Ascending aorta (tissue), 2 donors: ENCODE results near the gene TSTD1. TPM values are rescaled to one million over a fixed set of nuclear protein-coding genes. Genes with fewer than 3 reads are reported as not detected.
A peak's percentile ranks its signal among the peaks of the same experiment; 100 is the strongest.

Experiments used
- DNase-seq, 2 donors: peaks; one replicate each; pipeline ENCODE4 v3.0.0-alpha.2; 2019; ENCODE audit warnings: low spot score in 2 of 2
- H3K27ac ChIP-seq, 2 donors: fragments of 200-600 bp; sonication (generic); one replicate each; pipeline ENCODE4 v1.5.1; 2016 to 2017; ENCODE audit warnings: mild to moderate bottlenecking in 1 of 2
- H3K27me3 ChIP-seq: fragments of 200-600 bp; sonication (generic); one replicate; pipeline ENCODE4 v1.5.1; 2017
- H3K36me3 ChIP-seq, 2 donors: fragments of 200-600 bp; sonication (generic); one replicate each; pipeline ENCODE4 v1.5.1; 2016
- H3K4me1 ChIP-seq, 2 donors: fragments of 200-600 bp; sonication (generic); one replicate each; pipeline ENCODE4 v1.5.1; 2016 to 2017; ENCODE audit warnings: mild to moderate bottlenecking in 1 of 2
- H3K4me3 ChIP-seq, 2 donors: fragments of 200-600 bp; sonication (generic); one replicate each; pipeline ENCODE4 v1.5.1; 2016 to 2017; ENCODE audit warnings: mild to moderate bottlenecking in 1 of 2
- H3K9me3 ChIP-seq, 2 donors: fragments of 200-600 bp; sonication (generic); one replicate each; pipeline ENCODE4 v1.5.1; 2016
- CTCF ChIP-seq, 3 experiments: fragments of 200-600 bp in 2 of 3; fragments of 450-650 bp in 1 of 3; sonication (generic) in 2 of 3; IDR thresholded peaks; one replicate each; pipeline ENCODE4 v1.5.1; 2016 to 2019; ENCODE audit warnings: antibody characterized with exemption in 3 of 3, mild to moderate bottlenecking in 1 of 3, moderate library complexity in 1 of 3
- intact Hi-C: fragments of 100-400 bp; cut with DNase I; formaldehyde crosslinking; loops from one replicate; pipeline ENCODE4 v1.15.1; 2023
- total RNA-seq: library from RNA; depleted of rRNA; stranded (reverse); fragments of >200 nt; gene quantifications from one replicate; pipeline ENCODE4 v1.1.0, GENCODE V29; 2016

Gene TSTD1
- total RNA-seq, 1 donor from 2014 or later = not detected

GRCh38 chr1:161001525-161001924 is 37.2 kb downstream of the TSTD1 start:
- Histone ChIP-seq H3K4me3 (no peak overlapping the region), H3K27me3 (no peaks in the 10 kb centered on the region), H3K4me1 (no peaks in the 10 kb centered on the region), H3K9me3 (no peaks in the 10 kb centered on the region), H3K27ac (no peak overlapping the region), H3K36me3 (no peaks in the 10 kb centered on the region)
- intact Hi-C loops = no loop called here
- DNase-seq = no peak
- no peak for TF ChIP-seq CTCF (IDR thresholded peaks at IDR 0.05)

GRCh38 chr1:161000736-161001480 is 37.9 kb downstream of the TSTD1 start:
- H3K36me3 ChIP-seq = no peaks in the 10 kb centered on the region
- no peaks in the 10 kb centered on the region for H3K4me1 ChIP-seq
- no peak overlapping the region for H3K27ac ChIP-seq
- H3K27me3 ChIP-seq = no peaks in the 10 kb centered on the region
- H3K4me3 ChIP-seq = no peak overlapping the region
- no peak for TF ChIP-seq CTCF (IDR thresholded peaks at IDR 0.05)
- no peak for DNase-seq
- intact Hi-C loops = no loop called here
- no peaks in the 10 kb centered on the region for H3K9me3 ChIP-seq

GRCh38 chr1:160999376-160999775 is 39.4 kb downstream of the TSTD1 start:
- no peak for DNase-seq
- TF ChIP-seq CTCF (IDR thresholded peaks at IDR 0.05) = no peak
- no peaks in the 10 kb centered on the region for H3K4me1 ChIP-seq
- H3K4me3 ChIP-seq = no peak overlapping the region
- no peaks in the 10 kb centered on the region for H3K9me3 ChIP-seq
- no peaks in the 10 kb centered on the region for H3K27me3 ChIP-seq
- intact Hi-C loops = loop anchor here (5.0 kb wide), 1 partner anchor 98 kb away; the partner anchor contains the start of gene KLHDC9
- H3K27ac ChIP-seq = no peak overlapping the region
- no peaks in the 10 kb centered on the region for H3K36me3 ChIP-seq

GRCh38 chr1:160997323-160998038 is 41.3 kb downstream of the TSTD1 start:
- no peak overlapping the region for H3K4me3 ChIP-seq
- H3K36me3 ChIP-seq = no peaks in the 10 kb centered on the region
- intact Hi-C loops = loop anchor here (5.0 kb wide), 1 partner anchor 100 kb away; the partner anchor contains the start of gene KLHDC9
- DNase-seq = peak in 1 of 2 donors; percentile 75
- H3K27ac ChIP-seq = peak overlapping the region in 1 of 2 donors; percentile 16
- H3K4me1 ChIP-seq = no peaks in the 10 kb centered on the region
- H3K9me3 ChIP-seq = no peaks in the 10 kb centered on the region
- TF ChIP-seq CTCF (IDR thresholded peaks at IDR 0.05) = peak in 2 of 3 experiments; percentile 41 to 43
- no peaks in the 10 kb centered on the region for H3K27me3 ChIP-seq

- Histone ChIP-seq H3K36me3 (no peaks in the 10 kb centered on the region), H3K4me1 (no peaks in the 10 kb centered on the region), H3K27ac (no peak overlapping the region), H3K27me3 (no peaks in the 10 kb centered on the region), H3K9me3 (no peaks in the 10 kb centered on the region), H3K4me3 (no peak overlapping the region)
- intact Hi-C loops = loop anchor here (5.0 kb wide), 1 partner anchor 101 kb away; the partner anchor contains the start of gene KLHDC9
- no peak for TF ChIP-seq CTCF (IDR thresholded peaks at IDR 0.05)
- DNase-seq = no peak
These were observed 42.6 kb downstream of the TSTD1 start for GRCh38 chr1:160996178-160996577.
